HG02588 (cell line): Measurements from ENCODE around the gene BRCA1.
"Not testable (repeated sequence)": the region's sequence is repeated elsewhere in the genome, so short reads cannot be mapped to it uniquely, and the experiment has no call there.

ENCODE experiments used
- ATAC-seq: cut with Tn5 transposase; IDR thresholded peaks from one replicate; pipeline ENCODE4 v1.9.1; 2021; ENCODE audit warnings: mild to moderate bottlenecking, moderate library complexity; ENCODE audit not compliant: unreplicated experiment

The BRCA1 gene

GRCh38 chr17:43134774-43135453 lies 9.8 kb upstream of the BRCA1 start:
- no peak for ATAC-seq

- ATAC-seq: not testable (repeated sequence)
Measured at GRCh38 chr17:43133439-43133838, 8.3 kb upstream of the BRCA1 start.

GRCh38 chr17:43132117-43132516 lies 7.0 kb upstream of the BRCA1 start:
- ATAC-seq: no peak

- ATAC-seq: no peak
Measured at GRCh38 chr17:43129671-43130010, 4.5 kb upstream of the BRCA1 start.

- not testable (repeated sequence) for ATAC-seq
Measured at GRCh38 chr17:43127333-43127876, 2.2 kb upstream of the BRCA1 start.

- no peak for ATAC-seq
Measured at GRCh38 chr17:43126911-43127290, 1.7 kb upstream of the BRCA1 start.

- ATAC-seq: no peak
Measured at GRCh38 chr17:43125967-43126910, 1.1 kb upstream of the BRCA1 start.

GRCh38 chr17:43118679-43119615 lies 6.2 kb downstream of the BRCA1 start:
- ATAC-seq: no peak

- no peak for ATAC-seq
Measured at GRCh38 chr17:43114151-43114552, 11.0 kb downstream of the BRCA1 start.

GRCh38 chr17:43106552-43106951 lies 18.6 kb downstream of the BRCA1 start:
- no peak for ATAC-seq

- no peak for ATAC-seq
Measured at GRCh38 chr17:43105146-43105545, 20.0 kb downstream of the BRCA1 start.

GRCh38 chr17:43104665-43105064 lies 20.5 kb downstream of the BRCA1 start:
- ATAC-seq: no peak

- not testable (repeated sequence) for ATAC-seq
Measured at GRCh38 chr17:43095364-43095763, 29.8 kb downstream of the BRCA1 start.

- no peak for ATAC-seq
Measured at GRCh38 chr17:43094129-43094835, 30.9 kb downstream of the BRCA1 start.

- no peak for ATAC-seq
Measured at GRCh38 chr17:43092901-43093300, 32.3 kb downstream of the BRCA1 start.

GRCh38 chr17:43090022-43090421 lies 35.1 kb downstream of the BRCA1 start:
- no peak for ATAC-seq

GRCh38 chr17:43085474-43085873 lies 39.7 kb downstream of the BRCA1 start:
- no peak for ATAC-seq

GRCh38 chr17:43079641-43080302 lies 45.4 kb downstream of the BRCA1 start:
- ATAC-seq: no peak

GRCh38 chr17:43074869-43075268 lies 50.3 kb downstream of the BRCA1 start:
- no peak for ATAC-seq

GRCh38 chr17:43070872-43071271 lies 54.3 kb downstream of the BRCA1 start:
- ATAC-seq: no peak
